ENCODE measurements around the gene ZNF652. TPM values are rescaled to one million over a fixed set of nuclear protein-coding genes. Genes with fewer than 3 reads are reported as not detected.
"Not testable (repeated sequence)": the region's sequence is repeated elsewhere in the genome, so short reads cannot be mapped to it uniquely, and the experiment has no call there.

Gene ZNF652
- total and polyA plus RNA-seq, 2 experiments from 2014 or later: 36.2 to 54.5 TPM

- H3K79me2 ChIP-seq (replicated peaks; ENCODE audit: insufficient read depth); H3K4me1 Mint-ChIP-seq; H2AFZ ChIP-seq; H3K9me3 Mint-ChIP-seq; H3K27ac Mint-ChIP-seq; H3K4me2 ChIP-seq; H3K4me1 ChIP-seq (ENCODE audit: insufficient read depth); H3F3A ChIP-seq (replicated peaks; ENCODE audit: low read depth); H3K36me3 Mint-ChIP-seq (ENCODE audit: low read depth); DNase-seq (ENCODE audit: low spot score); H3K4me3 Mint-ChIP-seq; H3K4me3 ChIP-seq; ATAC-seq; H3K36me3 ChIP-seq (ENCODE audit: insufficient read depth); H4K20me1 ChIP-seq (replicated peaks; ENCODE audit: insufficient read depth); H3K9me2 ChIP-seq (ENCODE audit: insufficient read depth); H3K27me3 Mint-ChIP-seq (ENCODE audit: insufficient read depth, low read depth, poor library complexity); H3K27me3 ChIP-seq (ENCODE audit: insufficient read depth); H3K27ac ChIP-seq (ENCODE audit: low read depth): not testable (repeated sequence)
These were observed 75.6 kb downstream of the ZNF652 start for GRCh38 chr17:49286261-49286973.

- H3K27ac Mint-ChIP-seq: no peak overlapping the region
- TF ChIP-seq ZNF114 (CRISPR knock-in tag; IDR thresholded peaks at IDR 0.05): no peak
- no peak for TF ChIP-seq CREB1 (CRISPR knock-in tag; IDR thresholded peaks at IDR 0.05; ENCODE audit: low read depth)
- TF ChIP-seq STAT1 (IDR thresholded peaks at IDR 0.05; ENCODE audit: unreplicated experiment): no peak
- no peak for TF ChIP-seq JUNB (IDR thresholded peaks at IDR 0.05; ENCODE audit: unreplicated experiment)
- TF ChIP-seq POLR2AphosphoS5 (IDR thresholded peaks at IDR 0.05; ENCODE audit: low read depth): no peak
- TF ChIP-seq CTCF (conservative IDR thresholded peaks at IDR 0.05; ENCODE audit: low read depth in 2 of 2): no peak
- no peak for TF ChIP-seq NANOG (IDR thresholded peaks at IDR 0.05; ENCODE audit: borderline replicate concordance)
- no peak for TF ChIP-seq ETS1 (IDR thresholded peaks at IDR 0.05)
- no peak for TF ChIP-seq ZNF462 (CRISPR knock-in tag; IDR thresholded peaks at IDR 0.05)
- TF ChIP-seq EZH2phosphoT487 (IDR thresholded peaks at IDR 0.05; ENCODE audit: unreplicated experiment): no peak
These were observed 76.3 kb downstream of the ZNF652 start for GRCh38 chr17:49285716-49286115.

More at GRCh38 chr17:49285716-49286115, 76.3 kb downstream of the ZNF652 start:
- Histone ChIP-seq H3K4me1 (ENCODE audit: insufficient read depth) (no peaks in the 10 kb centered on the region), H3K4me3 (no peak overlapping the region), H3K36me3 (ENCODE audit: insufficient read depth) (no peaks in the 10 kb centered on the region), H3K79me2 (replicated peaks; ENCODE audit: insufficient read depth) (no peaks in the 10 kb centered on the region), H2AFZ (no peak overlapping the region), H3K9me2 (ENCODE audit: insufficient read depth) (no peaks in the 10 kb centered on the region), H3F3A (replicated peaks; ENCODE audit: low read depth) (no peaks in the 10 kb centered on the region), H4K20me1 (replicated peaks; ENCODE audit: insufficient read depth) (0 out of 2 replicates have a peak, but pooled peaks cover 3% of the 10 kb centered on the region), H3K4me2 (no peak overlapping the region), H3K27ac (ENCODE audit: low read depth) (no peak overlapping the region), H3K27me3 (ENCODE audit: insufficient read depth) (no peaks in the 10 kb centered on the region)
- Mint-ChIP-seq H3K9me3 (no peaks in the 10 kb centered on the region), H3K27me3 (ENCODE audit: insufficient read depth, low read depth, poor library complexity) (no peaks in the 10 kb centered on the region), H3K36me3 (ENCODE audit: low read depth) (no peaks in the 10 kb centered on the region), H3K4me3 (no peak overlapping the region), H3K4me1 (peaks cover 2% of the 10 kb centered on the region; the same call in 1 of the 3 replicates)
- DNase-seq (ENCODE audit: low spot score) (no peak), ATAC-seq (no peak)

Measured in GM23338 (cell line).